IMR-90 (cell line): ENCODE measurements around the gene AMDHD2. TPM values are rescaled to one million over a fixed set of nuclear protein-coding genes. Genes with fewer than 3 reads are reported as not detected.

Experiments used
- ATAC-seq: fragments of 200-7000 bp; cut with Tn5 transposase; 2 replicates; pipeline ENCODE4 v1.9.1; 2020; ENCODE audit warnings: low read depth, mild to moderate bottlenecking, moderate library complexity
- BruUV-seq: library from RNA; stranded (reverse); fragments of 400-500 nt; replicated peaks from 2 replicates; lab custom pipeline; 2021; lab: Mats Ljungman, UMichigan
- CTCF ChIA-PET: fragments of 300-600 bp; formaldehyde crosslinking; extraction: SDS; loops from one replicate; lab custom pipeline; 2021; ENCODE audit warnings: antibody characterized with exemption; lab: Yijun Ruan, JAX
- POLR2A ChIA-PET: fragments of 300-600 bp; sonication (Branson Sonifier 250); formaldehyde crosslinking; loops from one replicate; lab custom pipeline; 2022; ENCODE audit warnings: antibody characterized with exemption; ENCODE audit not compliant: unreplicated experiment; lab: Charles Lee
- DNase-seq: peaks from one replicate; pipeline ENCODE4 v3.0.0; 2013
- H2AFZ ChIP-seq: replicated peaks from 2 replicates; pipeline ENCODE3; 2013; ENCODE audit warnings: low read length, mild to moderate bottlenecking; ENCODE audit not compliant: poor library complexity
- H2AK5ac ChIP-seq: 2 replicates; pipeline ENCODE4 v1.6.1; 2013; ENCODE audit warnings: low read depth, low read length, inconsistent platforms
- H2AK9ac ChIP-seq: replicated peaks from 2 replicates; pipeline ENCODE3; 2013; ENCODE audit warnings: mild to moderate bottlenecking, low read depth, low read length, moderate library complexity; ENCODE audit not compliant: poor library complexity
- H2BK120ac ChIP-seq: 2 replicates; pipeline ENCODE4 v1.6.1; 2013; ENCODE audit warnings: low read depth, low read length, inconsistent platforms
- H2BK15ac ChIP-seq: 3 replicates; pipeline ENCODE4 v1.6.1; 2013; ENCODE audit warnings: low read depth, low read length, inconsistent platforms
- H2BK20ac ChIP-seq: 2 replicates; pipeline ENCODE4 v1.6.1; 2013; ENCODE audit warnings: low read depth, mild to moderate bottlenecking, inconsistent platforms, low read length, moderate library complexity
- H2BK5ac ChIP-seq: 2 replicates; pipeline ENCODE4 v1.6.1; 2013; ENCODE audit warnings: mild to moderate bottlenecking, low read depth, low read length, inconsistent platforms; ENCODE audit not compliant: poor library complexity, severe bottlenecking
- H3K14ac ChIP-seq: replicated peaks from 2 replicates; pipeline ENCODE4 v1.6.1; 2013; ENCODE audit warnings: low read depth, low read length, inconsistent platforms
- H3K18ac ChIP-seq: 2 replicates; pipeline ENCODE4 v1.6.1; 2013; ENCODE audit warnings: low read depth, low read length, control low read depth
- H3K23ac ChIP-seq: 2 replicates; pipeline ENCODE4 v1.6.1; 2013; ENCODE audit warnings: low read depth, low read length, inconsistent platforms
- H3K27ac ChIP-seq: 2 replicates; pipeline ENCODE4 v1.5.1; 2013; ENCODE audit warnings: mild to moderate bottlenecking, control low read depth, low read length; ENCODE audit not compliant: insufficient read depth
- H3K27me3 ChIP-seq: 2 replicates; pipeline ENCODE4 v1.6.1; 2013; ENCODE audit warnings: low read length; ENCODE audit not compliant: control insufficient read depth, insufficient read depth
- H3K36me3 ChIP-seq: 2 replicates; pipeline ENCODE4 v1.6.1; 2013; ENCODE audit warnings: low read length, mixed read lengths; ENCODE audit not compliant: control insufficient read depth, insufficient read depth
- H3K4ac ChIP-seq: 2 replicates; pipeline ENCODE4 v1.6.1; 2013; ENCODE audit warnings: low read depth, low read length, inconsistent platforms
- H3K4me1 ChIP-seq: 2 replicates; pipeline ENCODE4 v1.6.1; 2013; ENCODE audit warnings: low read length, mixed read lengths; ENCODE audit not compliant: control insufficient read depth, insufficient read depth
- H3K4me2 ChIP-seq: 2 replicates; pipeline ENCODE4 v1.6.1; 2013; ENCODE audit warnings: low read depth, mild to moderate bottlenecking, control low read depth, low read length, moderate library complexity
- H3K4me3 ChIP-seq: 2 replicates; pipeline ENCODE4 v1.5.1; 2013; ENCODE audit warnings: low read depth, mild to moderate bottlenecking, control low read depth, low read length, moderate library complexity; ENCODE audit not compliant: insufficient read depth
- H3K56ac ChIP-seq: 2 replicates; pipeline ENCODE4 v1.6.1; 2013; ENCODE audit warnings: low read length, inconsistent platforms; ENCODE audit not compliant: insufficient read depth; ENCODE audit errors: extremely low read depth
- H3K79me1 ChIP-seq, 2 experiments: 2 replicates each; pipeline ENCODE4 v1.6.1; 2013; ENCODE audit warnings: low read length in 2 of 2, inconsistent platforms in 1 of 2, low read depth in 1 of 2
- H3K9ac ChIP-seq: 2 replicates; pipeline ENCODE4 v1.6.1; 2013; ENCODE audit warnings: low read depth, low read length, control low read depth
- H3K9me1 ChIP-seq: 2 replicates; pipeline ENCODE4 v1.6.1; 2013; ENCODE audit warnings: low read length, inconsistent platforms; ENCODE audit not compliant: insufficient read depth
- H3K9me3 ChIP-seq: 2 replicates; pipeline ENCODE4 v1.6.1; 2013; ENCODE audit warnings: low read length; ENCODE audit not compliant: control insufficient read depth, insufficient read depth
- H4K20me1 ChIP-seq: 2 replicates; pipeline ENCODE4 v1.6.1; 2013; ENCODE audit warnings: low read length, inconsistent platforms; ENCODE audit not compliant: insufficient read depth
- H4K5ac ChIP-seq: 2 replicates; pipeline ENCODE4 v1.6.1; 2013; ENCODE audit warnings: mild to moderate bottlenecking, low read depth, low read length, control low read depth
- H4K8ac ChIP-seq, 2 experiments: 2 replicates each; pipeline ENCODE4 v1.6.1; 2013; ENCODE audit warnings: low read depth in 2 of 2, low read length in 2 of 2, control low read depth in 1 of 2, inconsistent platforms in 1 of 2
- H4K91ac ChIP-seq: 2 replicates; pipeline ENCODE4 v1.6.1; 2013; ENCODE audit warnings: low read depth, low read length, inconsistent platforms; ENCODE audit not compliant: insufficient read depth
- BHLHE40 ChIP-seq: fragments of 150-350 bp; IDR thresholded peaks from 2 replicates; pipeline ENCODE4 v1.6.1; 2016; ENCODE audit warnings: mild to moderate bottlenecking, low read depth, low read length
- POLR2A ChIP-seq: IDR thresholded peaks from 2 replicates; pipeline ENCODE4 v1.6.1; 2012; ENCODE audit warnings: mild to moderate bottlenecking, low read depth, low read length
- RAD21 ChIP-seq: IDR thresholded peaks from 2 replicates; pipeline ENCODE4 v1.6.1; 2012; ENCODE audit warnings: low read length, improper control_type of control experiment
- SMC3 ChIP-seq: fragments of 150-350 bp; IDR thresholded peaks from 2 replicates; pipeline ENCODE4 v1.6.1; 2016; ENCODE audit warnings: low read depth, mild to moderate bottlenecking, antibody characterized with exemption, low read length, moderate library complexity
- WGBS, 2 experiments: methylation state at CpG; one replicate each; pipeline versions ENCODE4 v1.1.5 to v1.1.7; 2013; ENCODE audit warnings: missing lambda C conversion rate in 2 of 2; ENCODE audit not compliant: insufficient read length in 1 of 2; ENCODE audit errors: extremely low coverage in 2 of 2; 5-methylcytosine and 5-hydroxymethylcytosine counted together
- dilution Hi-C: fragments of 300-500 bp; cut with HindIII; formaldehyde crosslinking; loops from one replicate; pipeline ENCODE4 v1.14.3; 2018; ENCODE audit warnings: low sequenced_read_pairs; ENCODE audit not compliant: unreplicated experiment
- in situ Hi-C: fragments of 300-500 bp; cut with MboI; formaldehyde crosslinking; loops from 3 replicates; pipeline ENCODE4 v1.14.3; 2019; ENCODE audit warnings: low sequenced_read_pairs, inconsistent platforms, mixed read lengths
- intact Hi-C: fragments of 100-400 bp; cut with micrococcal nuclease; formaldehyde crosslinking; loops from 2 replicates; pipeline ENCODE4 v1.10.0; 2022
- polyA plus RNA-seq, 3 experiments: library from polyadenylated mRNA; depleted of rRNA; stranded (reverse); fragments of >200 nt; gene quantifications; 2 replicates each; pipeline ENCODE4 v1.2.3, GENCODE V29; 2012; ENCODE audit warnings: low replicate concordance in 1 of 3
- total RNA-seq: library from RNA; depleted of rRNA; stranded (reverse); fragments of >200 nt; gene quantifications from 2 replicates; pipeline ENCODE4 v1.2.3, GENCODE V29; 2012

Gene AMDHD2
- total and polyA plus RNA-seq, 2 of the 4 experiments (the other 2 are of a cell fraction): 10.6 to 30.3 TPM

DNA sequence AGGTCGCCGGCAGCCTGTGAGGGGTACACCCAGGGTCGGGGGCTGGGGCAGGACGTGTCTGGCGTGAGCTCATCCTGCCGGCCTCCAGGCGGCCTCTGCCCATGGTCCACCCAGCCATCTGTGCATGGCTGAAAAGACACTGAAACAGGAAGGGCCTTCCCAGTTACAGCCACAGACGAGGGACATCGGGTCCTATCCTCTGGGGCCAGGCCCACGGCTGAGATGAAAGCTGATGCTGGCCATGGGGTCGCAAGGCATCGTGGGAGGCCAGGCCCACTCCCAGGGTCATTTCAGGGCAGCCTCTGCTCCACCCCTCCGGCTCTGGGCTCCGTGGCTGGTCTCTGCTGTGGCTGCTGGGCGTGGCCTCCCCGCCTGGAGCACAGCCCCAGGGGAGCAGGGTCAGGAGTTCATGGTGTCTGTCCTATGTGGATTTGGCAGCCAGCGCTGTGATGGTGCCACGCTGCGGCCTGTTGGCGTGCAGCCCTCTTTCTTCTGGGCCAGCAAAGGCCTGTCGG lies 23.0 kb upstream of the AMDHD2 start:
- H4K8ac ChIP-seq: no peak overlapping the region
- H3K27ac ChIP-seq: no peak overlapping the region
- H3K9me1 ChIP-seq: no peaks in the 10 kb centered on the region
- H2BK20ac ChIP-seq: no peak overlapping the region
- BruUV-seq: no TSS peak
- dilution Hi-C loops: no loop called here
- peak overlapping the region; percentile 58 for H2AFZ ChIP-seq
- 57% methylated on average over 16 of the region's 21 CpGs; no CpG with 5 or more reads in 1 of the 2 experiments for WGBS, 2 experiments
- ChIA-PET CTCF (no interaction called here), POLR2A (no interaction called here)
- H2AK9ac ChIP-seq: no peak overlapping the region
- H3K14ac ChIP-seq: no peak overlapping the region
- no peaks in the 10 kb centered on the region for H3K27me3 ChIP-seq
- no peaks in the 10 kb centered on the region for H3K9me3 ChIP-seq
- no peak overlapping the region for H2AK5ac ChIP-seq
- peaks cover 3 to 23% of the 10 kb centered on the region in 2 experiments for H3K79me1 ChIP-seq
- no peak overlapping the region for H3K4me2 ChIP-seq
- no peak overlapping the region for H3K4me3 ChIP-seq
- peaks cover 3% of the 10 kb centered on the region for H3K4me1 ChIP-seq
- ATAC-seq (no peak), DNase-seq (no peak)
- H2BK120ac ChIP-seq: no peak overlapping the region
- H3K18ac ChIP-seq: no peak overlapping the region
- no peak overlapping the region for H4K91ac ChIP-seq
- no peak overlapping the region for H2BK5ac ChIP-seq
- no peak overlapping the region for H3K56ac ChIP-seq
- no peak for TF ChIP-seq BHLHE40
- no peak for TF ChIP-seq RAD21
- TF ChIP-seq POLR2A: no peak
- no peak for TF ChIP-seq SMC3
- no peak overlapping the region for H4K5ac ChIP-seq
- peaks cover 18% of the 10 kb centered on the region for H4K20me1 ChIP-seq
- no peak overlapping the region for H3K4ac ChIP-seq
- intact Hi-C loops: no loop called here
- peaks cover 19% of the 10 kb centered on the region; the same call in 1 of the 2 replicates for H3K36me3 ChIP-seq
- H2BK15ac ChIP-seq: no peak overlapping the region
- H3K9ac ChIP-seq: no peak overlapping the region
- in situ Hi-C loops: loop anchor here (5.0 kb wide), 1 partner anchor 155 kb away; the partner anchor contains the start of gene ABCA3
- no peak overlapping the region for H3K23ac ChIP-seq
